ENCODE results near the gene HSPA1A. TPM values are rescaled to one million over a fixed set of nuclear protein-coding genes. Genes with fewer than 3 reads are reported as not detected.

Gene HSPA1A
- total and polyA plus RNA-seq, 8 donors, result 18.2 to 195 (median 44.4) TPM

- intact Hi-C loops (cut with DNase I), result loop anchor here in 1 of 3 donors (10.0 kb wide), 1 partner anchor 56 kb away; the partner anchor contains the start of gene VWA7
- no peak for TF ChIP-seq CTCF (IDR thresholded peaks at IDR 0.05)
- no peaks in the 10 kb centered on the region for H3K27me3 ChIP-seq
- H3K36me3 ChIP-seq, result no peaks in the 10 kb centered on the region
- WGBS, 2 donors, result 25 to 37% methylated on average over 6 of the region's 6 CpGs
- no peak for FAIRE-seq
- peak in 2 of 6 donors; percentile 44 to 73 for DNase-seq
- ATAC-seq, result peak in 1 of 4 donors; percentile 0
- H3K9me3 ChIP-seq, result no peaks in the 10 kb centered on the region
- H3K4me1 ChIP-seq, result peaks cover 6 to 16% (median 14%) of the 10 kb centered on the region in 3 donors
- H3K4me3 ChIP-seq, result peak overlapping the region; percentile 23 to 57 (median 44)
- H3K27ac ChIP-seq, result peak overlapping the region in 2 of 4 donors; percentile 72 to 74
Measured at GRCh38 chr6:31830886-31831335, 15.6 kb downstream of the HSPA1A start.

GRCh38 chr6:31831350-31832215, 16.2 kb downstream of the HSPA1A start:
- FAIRE-seq, result no peak
- intact Hi-C loops (cut with DNase I), result loop anchor here in 1 of 3 donors (10.0 kb wide), 1 partner anchor 57 kb away; the partner anchor contains the start of gene VWA7
- Histone ChIP-seq H3K36me3 (no peaks in the 10 kb centered on the region), H3K27ac (peak overlapping the region in 1 of 4 donors; percentile 72), H3K27me3 (no peaks in the 10 kb centered on the region), H3K4me1 (peaks cover 0 to 14% (median 11%) of the 10 kb centered on the region in 3 donors), H3K4me3 (peak overlapping the region in 2 of 4 donors; percentile 47 to 57), H3K9me3 (no peaks in the 10 kb centered on the region)
- 72 to 83% methylated on average over 15 of the region's 15 CpGs for WGBS, 2 donors
- ATAC-seq, result no peak
- peak in 2 of 6 donors; percentile 59 to 87 for DNase-seq
- no peak for TF ChIP-seq CTCF (IDR thresholded peaks at IDR 0.05)

GRCh38 chr6:31834367-31835250, 19.3 kb downstream of the HSPA1A start:
- peaks cover 0 to 13% (median 9%) of the 10 kb centered on the region in 3 donors for H3K36me3 ChIP-seq
- no peak for TF ChIP-seq CTCF (IDR thresholded peaks at IDR 0.05)
- peak overlapping the region; percentile 54 to 87 (median 81) for H3K4me3 ChIP-seq
- FAIRE-seq, result no peak
- intact Hi-C loops (cut with DNase I), result loop anchor here in 1 of 3 donors (10.0 kb wide), 1 partner anchor 60 kb away; the partner anchor contains the start of gene VWA7
- peaks cover 12 to 35% (median 25%) of the 10 kb centered on the region in 3 donors for H3K4me1 ChIP-seq
- peak; percentile 83 to 92 (median 89) for DNase-seq
- H3K27ac ChIP-seq, result peak overlapping the region; percentile 74 to 92 (median 87)
- 0% methylated on average over 59 of the region's 59 CpGs for whole genome bisulfite sequencing, 2 donors
- H3K9me3 ChIP-seq, result no peaks in the 10 kb centered on the region
- peak; percentile 48 to 91 (median 71) for ATAC-seq
- H3K27me3 ChIP-seq, result no peaks in the 10 kb centered on the region

- WGBS, 2 donors, result 9 to 11% methylated on average over 14 of the region's 14 CpGs
- H3K4me3 ChIP-seq, result peak overlapping the region; percentile 54 to 87 (median 81)
- H3K27ac ChIP-seq, result peak overlapping the region in 2 of 4 donors; percentile 27 to 47
- H3K36me3 ChIP-seq, result peaks cover 0 to 16% (median 9%) of the 10 kb centered on the region in 3 donors
- TF ChIP-seq CTCF (IDR thresholded peaks at IDR 0.05), result no peak
- DNase-seq (no peak), FAIRE-seq (no peak), ATAC-seq (no peak)
- H3K9me3 ChIP-seq, result no peaks in the 10 kb centered on the region
- H3K4me1 ChIP-seq, result peaks cover 12 to 34% (median 24%) of the 10 kb centered on the region in 3 donors
- intact Hi-C loops (cut with DNase I), result loop anchor here in 1 of 3 donors (10.0 kb wide), 1 partner anchor 61 kb away; the partner anchor contains the start of gene VWA7
- H3K27me3 ChIP-seq, result no peaks in the 10 kb centered on the region
Measured at GRCh38 chr6:31836047-31836473, 20.7 kb downstream of the HSPA1A start.

Measured in pancreas (tissue), 10 donors.